GM12864 (cell line): ENCODE measurements around the gene SETD4.

Experiments used
- DNase-seq: peaks from one replicate; pipeline ENCODE4 v3.0.0-alpha.2; 2011; ENCODE audit warnings: low read depth
- H3K4me3 ChIP-seq: 2 replicates; pipeline ENCODE4 v1.5.1; 2011; ENCODE audit warnings: mild to moderate bottlenecking, low read depth, low read length, control low read depth
- TF ChIP-seq, protein P1 (sequence below): IDR thresholded peaks from 2 replicates; pipeline ENCODE4 v1.5.1; 2011; ENCODE audit warnings: low read depth, mild to moderate bottlenecking, moderate library complexity, low read length, control low read depth, inconsistent platforms; ENCODE audit errors: missing control alignments

Gene SETD4

DNA sequence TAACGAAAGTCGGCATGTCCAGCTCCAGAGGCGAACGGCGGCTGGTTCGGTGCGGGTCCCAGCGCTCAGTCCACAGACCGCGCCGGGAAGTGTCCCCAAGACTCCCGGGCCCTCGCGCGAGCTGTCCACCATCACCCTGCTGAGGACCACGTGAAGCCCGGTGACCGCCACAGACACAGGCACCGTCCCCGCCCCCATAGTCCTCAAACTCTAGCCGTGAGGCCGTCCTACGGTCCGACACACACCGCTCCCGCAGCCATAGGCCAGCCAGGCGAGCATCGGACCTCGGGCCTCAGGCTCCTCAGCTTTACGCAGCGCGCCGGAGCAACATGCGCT, 535 bp downstream of the SETD4 start:
- peak overlapping the region; percentile 90 for H3K4me3 ChIP-seq
- DNase-seq, result no peak
- TF ChIP-seq, protein P1, sequence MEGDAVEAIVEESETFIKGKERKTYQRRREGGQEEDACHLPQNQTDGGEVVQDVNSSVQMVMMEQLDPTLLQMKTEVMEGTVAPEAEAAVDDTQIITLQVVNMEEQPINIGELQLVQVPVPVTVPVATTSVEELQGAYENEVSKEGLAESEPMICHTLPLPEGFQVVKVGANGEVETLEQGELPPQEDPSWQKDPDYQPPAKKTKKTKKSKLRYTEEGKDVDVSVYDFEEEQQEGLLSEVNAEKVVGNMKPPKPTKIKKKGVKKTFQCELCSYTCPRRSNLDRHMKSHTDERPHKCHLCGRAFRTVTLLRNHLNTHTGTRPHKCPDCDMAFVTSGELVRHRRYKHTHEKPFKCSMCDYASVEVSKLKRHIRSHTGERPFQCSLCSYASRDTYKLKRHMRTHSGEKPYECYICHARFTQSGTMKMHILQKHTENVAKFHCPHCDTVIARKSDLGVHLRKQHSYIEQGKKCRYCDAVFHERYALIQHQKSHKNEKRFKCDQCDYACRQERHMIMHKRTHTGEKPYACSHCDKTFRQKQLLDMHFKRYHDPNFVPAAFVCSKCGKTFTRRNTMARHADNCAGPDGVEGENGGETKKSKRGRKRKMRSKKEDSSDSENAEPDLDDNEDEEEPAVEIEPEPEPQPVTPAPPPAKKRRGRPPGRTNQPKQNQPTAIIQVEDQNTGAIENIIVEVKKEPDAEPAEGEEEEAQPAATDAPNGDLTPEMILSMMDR, result no peak

DNA sequence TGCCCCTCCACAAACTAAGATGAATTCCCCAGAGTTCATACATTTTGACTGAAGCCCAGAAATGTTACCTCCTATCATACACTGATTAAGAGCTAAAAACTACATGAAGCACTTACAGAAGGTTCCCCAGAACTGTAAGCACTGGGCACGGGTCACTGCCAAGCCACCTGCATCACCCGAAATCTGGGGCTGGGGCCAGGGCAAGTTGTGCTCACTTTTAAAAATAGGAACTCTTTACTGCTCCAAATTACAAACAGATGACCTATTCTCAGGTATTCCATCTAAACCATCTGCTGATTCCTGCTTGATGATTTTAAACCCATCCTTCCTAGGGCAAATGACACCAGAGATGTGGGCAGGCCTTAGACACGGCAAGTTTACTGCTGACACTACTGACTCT, 4.8 kb downstream of the SETD4 start:
- TF ChIP-seq, protein P1, result no peak
- H3K4me3 ChIP-seq, result no peak overlapping the region
- DNase-seq, result no peak

DNA sequence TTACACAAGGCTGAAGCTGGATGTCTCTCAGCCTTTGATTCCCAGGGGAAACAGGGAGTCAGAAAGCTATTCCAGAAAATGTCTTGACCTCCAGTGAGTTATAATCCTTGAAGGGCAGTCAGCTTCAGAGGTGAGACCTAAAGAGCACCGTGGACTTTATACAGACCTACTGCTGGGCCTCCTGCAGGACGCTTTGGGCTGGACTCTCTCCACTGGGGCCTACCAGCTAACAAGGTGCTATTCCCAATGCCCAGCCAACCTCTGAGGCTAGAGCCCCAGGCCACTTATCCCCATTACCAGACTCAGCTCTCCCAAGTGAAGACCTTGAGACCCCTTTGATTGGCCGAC, 6.6 kb downstream of the SETD4 start:
- TF ChIP-seq, protein P1, result no peak
- DNase-seq, result no peak
- no peak overlapping the region for H3K4me3 ChIP-seq

DNA sequence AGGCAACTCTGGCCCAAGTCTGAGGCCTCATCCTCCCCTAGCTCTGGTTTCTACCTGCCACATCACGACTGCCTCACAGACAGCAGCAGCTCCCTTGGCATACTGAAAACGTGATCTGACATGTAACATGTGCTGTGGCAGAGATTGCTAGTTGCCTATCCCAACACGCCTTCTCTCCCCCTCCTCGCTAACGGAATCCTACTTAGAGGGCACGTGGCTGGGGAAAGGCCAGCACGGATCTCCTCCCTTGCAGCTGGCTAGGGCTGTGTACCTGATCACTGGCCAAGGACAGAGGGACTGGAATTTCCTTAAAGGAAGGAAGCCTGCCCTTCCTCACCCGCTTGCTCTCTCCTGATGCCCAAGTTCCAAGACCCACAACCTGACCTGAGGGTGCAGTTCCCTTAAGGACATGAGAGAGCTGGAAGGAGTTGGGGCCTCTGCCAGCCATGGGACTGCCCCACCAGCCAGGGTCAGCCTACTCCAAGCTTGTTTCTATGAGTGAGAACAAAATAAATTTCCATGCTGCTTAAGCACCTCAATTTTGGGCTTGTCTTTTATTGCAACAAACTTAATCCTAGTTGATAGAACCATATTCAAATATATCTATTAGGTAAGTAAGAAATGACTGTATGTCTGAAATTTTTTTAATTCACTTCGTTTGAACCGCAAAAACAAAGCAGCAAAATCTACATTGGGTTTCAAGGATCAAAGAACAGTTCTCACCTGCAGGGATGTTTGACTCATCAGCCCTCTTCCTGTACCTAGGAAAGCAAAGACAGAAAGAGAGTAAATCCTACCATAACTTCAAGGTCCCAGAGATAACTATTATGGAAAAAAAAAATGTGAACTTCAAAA, 7.2 kb downstream of the SETD4 start:
- no peak for DNase-seq
- H3K4me3 ChIP-seq, result no peak overlapping the region
- TF ChIP-seq, protein P1, result no peak

DNA sequence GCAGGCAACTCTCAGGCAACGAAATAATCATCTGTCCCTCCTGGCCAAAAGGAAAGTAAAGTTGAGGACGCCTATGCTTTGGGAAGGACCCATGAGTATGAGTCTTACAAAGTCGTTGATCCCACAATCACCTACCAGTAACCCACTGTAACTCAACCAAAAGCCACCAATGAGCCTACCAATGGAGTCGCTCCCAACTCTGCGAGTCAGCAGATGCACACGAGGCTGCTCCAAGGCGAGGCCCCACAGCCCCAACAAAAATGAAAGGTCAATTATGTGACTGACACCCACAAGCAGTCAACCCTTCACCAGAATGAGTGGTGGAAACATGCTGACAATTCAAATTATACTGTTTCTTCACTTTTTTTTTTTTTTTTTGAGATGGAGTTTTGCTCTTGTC, 12.0 kb downstream of the SETD4 start:
- TF ChIP-seq, protein P1, result no peak
- no peak for DNase-seq
- H3K4me3 ChIP-seq, result no peak overlapping the region

DNA sequence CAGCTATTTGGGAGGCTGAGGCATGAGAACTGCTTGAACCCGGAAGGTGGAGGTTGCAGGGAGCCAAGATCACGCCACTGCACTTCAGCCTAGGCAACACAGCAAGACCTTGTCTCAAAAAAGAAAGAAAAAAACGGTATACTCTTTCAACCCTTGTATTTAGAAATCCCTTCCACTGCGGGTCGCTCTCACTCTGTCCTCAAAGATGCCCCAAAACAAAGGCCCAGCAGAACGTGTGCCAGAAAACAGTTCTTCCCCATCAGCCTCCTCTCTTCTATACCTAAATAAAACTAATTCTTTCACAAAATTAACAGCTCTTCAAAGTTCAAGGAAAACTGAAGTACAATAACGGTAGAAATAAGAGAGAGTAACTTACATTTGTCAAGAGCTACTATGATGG, 13.2 kb downstream of the SETD4 start:
- DNase-seq, result no peak
- H3K4me3 ChIP-seq, result no peak overlapping the region
- TF ChIP-seq, protein P1, result no peak

DNA sequence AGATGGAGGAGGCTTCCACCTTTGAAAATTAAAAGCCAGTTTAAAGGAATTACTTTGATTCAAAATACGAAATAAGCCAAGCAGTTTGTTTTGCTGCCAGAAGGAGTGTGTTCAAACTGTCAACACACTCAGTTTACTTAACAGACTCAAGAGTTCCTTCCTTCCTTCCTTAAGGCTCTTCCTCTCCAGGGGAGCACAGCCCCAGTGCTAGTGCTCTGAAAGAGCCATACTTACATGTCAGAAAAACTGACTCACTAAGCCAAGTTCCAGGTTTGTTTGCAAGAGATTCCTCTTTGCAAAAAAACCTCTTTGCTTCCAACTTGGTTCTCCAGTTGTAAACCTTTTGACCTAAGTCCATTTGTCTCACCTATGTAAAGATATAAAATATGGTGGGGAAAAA, 14.3 kb downstream of the SETD4 start:
- no peak for DNase-seq
- TF ChIP-seq, protein P1, result no peak
- no peak overlapping the region for H3K4me3 ChIP-seq
